HL-60 (cell line): Measurements from ENCODE around the gene PSRC1.

Source experiments
- CTCF ChIP-seq: IDR thresholded peaks from one replicate; pipeline ENCODE4 v1.5.1; 2011; ENCODE audit warnings: low read length, control low read depth, inconsistent platforms; ENCODE audit not compliant: insufficient read depth
- GABPA ChIP-seq: IDR thresholded peaks from 2 replicates; pipeline ENCODE4 v1.6.1; 2012; ENCODE audit warnings: low read depth
- POLR2AphosphoS5 ChIP-seq: IDR thresholded peaks from 2 replicates; pipeline ENCODE4 v1.6.1; 2012; ENCODE audit warnings: low read depth
- REST ChIP-seq: IDR thresholded peaks from 2 replicates; pipeline ENCODE4 v1.6.1; 2012; ENCODE audit warnings: low read depth; ENCODE audit not compliant: insufficient replicate concordance

- no peak for TF ChIP-seq GABPA
- no peak for TF ChIP-seq CTCF
- no peak for TF ChIP-seq POLR2AphosphoS5
- no peak for TF ChIP-seq REST
These were observed 41.6 kb downstream of the PSRC1 start for GRCh38 chr1:109241344-109241743.
